ENCODE results near the gene NOP58. TPM values are rescaled to one million over a fixed set of nuclear protein-coding genes. Genes with fewer than 3 reads are reported as not detected.
A peak's percentile ranks its signal among the peaks of the same experiment; 100 is the strongest.

The NOP58 gene
- polyA plus RNA-seq, 2 of the 4 experiments (the other 2 are of a cell fraction): 106 to 172 TPM

GRCh38 chr2:202322435-202322834 lies 56.9 kb downstream of the NOP58 start:
- Histone ChIP-seq H3K4me3 (no peak overlapping the region), H3K27ac (no peak overlapping the region), H3K4me2 (no peak overlapping the region), H3K9me3 (no peaks in the 10 kb centered on the region), H3K4me1 (peaks cover 3% of the 10 kb centered on the region)
- ATAC-seq: no peak
- ChIA-PET CTCF (interaction anchor here (1.2 kb wide), 1 partner anchor 14 kb away, joined by 3 read pairs; no protein-coding TSS in a partner anchor), POLR2A (no interaction called here)
- TF ChIP-seq ATOH8 (CRISPR knock-in tag; IDR thresholded peaks at IDR 0.05; ENCODE audit: low read depth): no peak
- TF ChIP-seq MAFK (IDR thresholded peaks at IDR 0.05; ENCODE audit: partially characterized antibody): peak; percentile 56
- TF ChIP-seq RARB (CRISPR knock-in tag; IDR thresholded peaks at IDR 0.05): no peak
- no peak for TF ChIP-seq REST (IDR thresholded peaks at IDR 0.05)
- no peak for TF ChIP-seq HOXB5 (CRISPR knock-in tag; IDR thresholded peaks at IDR 0.05)
- no peak for TF ChIP-seq ZFP36 (IDR thresholded peaks at IDR 0.05; ENCODE audit: borderline replicate concordance, partially characterized antibody)
- no peak for TF ChIP-seq EP300 (IDR thresholded peaks at IDR 0.05)
- no peak for TF ChIP-seq NR3C1 (IDR thresholded peaks at IDR 0.05)
- FAIRE-seq: no peak
- no peak for DNase-seq (ENCODE audit: low read depth in 1 of 2, low spot score in 1 of 2)
- whole genome bisulfite sequencing (ENCODE audit: missing lambda C conversion rate): 87% methylated on average over 3 of the region's 3 CpGs

GRCh38 chr2:202327858-202328257 lies 62.3 kb downstream of the NOP58 start:
- Histone ChIP-seq H3K4me2 (no peak overlapping the region), H3K4me1 (no peaks in the 10 kb centered on the region), H3K27ac (no peak overlapping the region), H3K4me3 (no peak overlapping the region), H3K9me3 (no peaks in the 10 kb centered on the region)
- CTCF ChIA-PET: no interaction called here
- TF ChIP-seq ZFP36 (IDR thresholded peaks at IDR 0.05; ENCODE audit: borderline replicate concordance, partially characterized antibody): no peak
- no peak for TF ChIP-seq NR3C1 (IDR thresholded peaks at IDR 0.05)
- TF ChIP-seq PBX3 (IDR thresholded peaks at IDR 0.05): no peak
- TF ChIP-seq MAX (IDR thresholded peaks at IDR 0.05): no peak
- no peak for TF ChIP-seq POLR2AphosphoS2 (conservative IDR thresholded peaks at IDR 0.05; ENCODE audit: low read length)
- TF ChIP-seq CBX2 (IDR thresholded peaks at IDR 0.05; ENCODE audit: borderline replicate concordance, low read depth): no peak
- TF ChIP-seq CTCF (IDR thresholded peaks at IDR 0.05): no peak
- TF ChIP-seq ZSCAN20 (CRISPR knock-in tag; IDR thresholded peaks at IDR 0.05): no peak
- TF ChIP-seq KDM1A (IDR thresholded peaks at IDR 0.05; ENCODE audit: low read depth): no peak
- TF ChIP-seq NFE2L2 (conservative IDR thresholded peaks at IDR 0.05; ENCODE audit: low read length): no peak
- TF ChIP-seq RCOR1 (IDR thresholded peaks at IDR 0.05; ENCODE audit: low read depth, low read length): no peak
- TF ChIP-seq FOXS1 (CRISPR knock-in tag; IDR thresholded peaks at IDR 0.05): no peak
- FAIRE-seq (no peak), DNase-seq (ENCODE audit: low read depth in 1 of 2, low spot score in 1 of 2) (no peak), ATAC-seq (no peak)
- POLR2A ChIA-PET: no interaction called here
- 96% methylated on average over 1 of the region's 1 CpG for whole genome bisulfite sequencing (ENCODE audit: missing lambda C conversion rate)

Measured in A549 (cell line).